Sigmoid colon (tissue), 4 donors: ENCODE data around the gene AKAP1.

Experiments used
- EP300 ChIP-seq, 4 donors: sonication (generic); formaldehyde crosslinking; IDR thresholded peaks; one replicate each; pipeline ENCODE4 v1.6.1; 2017; ENCODE audit warnings: antibody characterized with exemption in 4 of 4
- POLR2A ChIP-seq, 2 donors: fragments of 450-650 bp; IDR thresholded peaks; one replicate each; pipeline ENCODE4 v1.6.1; 2016; ENCODE audit warnings: antibody characterized with exemption in 2 of 2, mild to moderate bottlenecking in 2 of 2, moderate library complexity in 2 of 2
- TF ChIP-seq, protein P1 (sequence below), 4 experiments: fragments of 450-650 bp in 3 of 4; fragments of 200-600 bp in 1 of 4; IDR thresholded peaks; one replicate each; pipeline ENCODE4 v1.5.1; 2016 to 2019; ENCODE audit warnings: antibody characterized with exemption in 4 of 4, mild to moderate bottlenecking in 3 of 4, moderate library complexity in 2 of 4

DNA sequence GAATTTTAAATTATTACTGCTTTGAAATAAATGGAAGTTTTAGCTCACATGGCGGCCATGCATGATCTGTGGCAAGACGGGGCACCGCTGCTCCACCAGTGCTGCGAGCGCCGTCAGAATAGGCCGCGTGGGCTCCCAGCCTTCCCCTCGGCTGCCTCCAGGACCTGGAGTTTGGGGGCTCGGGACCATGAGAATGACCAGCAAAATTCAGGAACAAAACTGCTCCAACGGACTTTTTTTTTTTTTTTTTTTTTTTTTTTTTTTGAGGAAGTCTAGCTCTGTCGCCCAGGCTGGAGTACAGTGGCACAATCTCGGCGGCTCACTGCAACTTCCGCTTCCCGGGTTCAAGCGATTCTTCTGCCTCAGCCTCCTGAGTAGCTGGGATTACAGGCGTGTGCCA lies 38.3 kb upstream of the AKAP1 start:
- TF ChIP-seq, protein P1, sequence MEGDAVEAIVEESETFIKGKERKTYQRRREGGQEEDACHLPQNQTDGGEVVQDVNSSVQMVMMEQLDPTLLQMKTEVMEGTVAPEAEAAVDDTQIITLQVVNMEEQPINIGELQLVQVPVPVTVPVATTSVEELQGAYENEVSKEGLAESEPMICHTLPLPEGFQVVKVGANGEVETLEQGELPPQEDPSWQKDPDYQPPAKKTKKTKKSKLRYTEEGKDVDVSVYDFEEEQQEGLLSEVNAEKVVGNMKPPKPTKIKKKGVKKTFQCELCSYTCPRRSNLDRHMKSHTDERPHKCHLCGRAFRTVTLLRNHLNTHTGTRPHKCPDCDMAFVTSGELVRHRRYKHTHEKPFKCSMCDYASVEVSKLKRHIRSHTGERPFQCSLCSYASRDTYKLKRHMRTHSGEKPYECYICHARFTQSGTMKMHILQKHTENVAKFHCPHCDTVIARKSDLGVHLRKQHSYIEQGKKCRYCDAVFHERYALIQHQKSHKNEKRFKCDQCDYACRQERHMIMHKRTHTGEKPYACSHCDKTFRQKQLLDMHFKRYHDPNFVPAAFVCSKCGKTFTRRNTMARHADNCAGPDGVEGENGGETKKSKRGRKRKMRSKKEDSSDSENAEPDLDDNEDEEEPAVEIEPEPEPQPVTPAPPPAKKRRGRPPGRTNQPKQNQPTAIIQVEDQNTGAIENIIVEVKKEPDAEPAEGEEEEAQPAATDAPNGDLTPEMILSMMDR (IDR thresholded peaks at IDR 0.05), result no peak
- TF ChIP-seq POLR2A (IDR thresholded peaks at IDR 0.05) (no peak), EP300 (IDR thresholded peaks at IDR 0.05) (no peak)
